OCI-LY1 (cell line): ENCODE results near the gene FAM131A.

Source experiments
- CTCF ChIP-seq: fragments of 200-600 bp; sonication (generic), shearing (Covaris generic); IDR thresholded peaks from 2 replicates; pipeline ENCODE4 v1.5.1; 2017; ENCODE audit warnings: mild to moderate bottlenecking, antibody characterized with exemption, low read length, moderate library complexity, mixed read lengths
- EZH2 ChIP-seq: fragments of 200-600 bp; sonication (generic), shearing (Covaris generic); IDR thresholded peaks from 2 replicates; pipeline ENCODE4 v1.8.0; 2017; ENCODE audit warnings: borderline replicate concordance, mixed run types, mild to moderate bottlenecking, antibody characterized with exemption, low read length, moderate library complexity, mixed read lengths

DNA sequence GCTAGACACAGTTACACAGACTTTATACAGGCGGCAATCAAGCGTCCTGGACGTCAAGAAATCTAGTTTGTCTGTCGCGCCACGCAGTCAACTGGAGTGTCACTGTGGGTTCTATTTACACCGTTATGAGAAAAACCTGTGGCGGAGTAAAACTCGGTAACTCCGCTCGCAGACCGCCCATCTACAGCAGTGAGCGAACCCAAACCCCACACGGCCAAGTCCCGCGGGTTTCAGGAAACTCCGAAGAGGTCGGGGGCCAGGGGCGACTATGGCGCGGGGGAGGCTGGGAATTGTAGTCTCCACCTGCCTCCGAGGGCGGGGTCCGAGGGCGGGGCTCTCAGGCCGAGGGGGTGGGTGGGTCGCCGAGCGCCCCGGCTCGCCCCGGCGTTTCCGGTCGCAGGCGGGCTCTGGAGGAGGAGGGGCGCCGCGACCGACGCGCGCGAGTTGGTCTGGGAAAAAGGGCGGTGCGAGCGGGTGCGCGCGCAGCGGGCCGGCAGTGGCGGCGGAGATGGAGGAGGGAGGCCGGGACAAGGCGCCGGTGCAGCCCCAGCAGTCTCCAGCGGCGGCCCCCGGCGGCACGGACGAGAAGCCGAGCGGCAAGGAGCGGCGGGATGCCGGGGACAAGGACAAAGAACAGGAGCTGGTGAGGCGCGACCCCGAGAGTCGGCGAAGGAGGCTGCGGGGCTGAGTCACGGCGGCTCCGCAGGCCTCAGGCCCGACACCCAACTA, 38.5 kb upstream of the FAM131A start, which contains the start of gene PSMD2:
- TF ChIP-seq CTCF = no peak
- no peak for TF ChIP-seq EZH2
